ENCODE results near the gene BCCIP. TPM values are rescaled to one million over a fixed set of nuclear protein-coding genes. Genes with fewer than 3 reads are reported as not detected.
A peak's percentile ranks its signal among the peaks of the same experiment; 100 is the strongest.

The BCCIP gene
- total and polyA plus RNA-seq, 2 of the 8 experiments (the other 6 are each of a cell fraction or from before 2014, with no cell fraction given), result 33.9 to 120 TPM

DNA sequence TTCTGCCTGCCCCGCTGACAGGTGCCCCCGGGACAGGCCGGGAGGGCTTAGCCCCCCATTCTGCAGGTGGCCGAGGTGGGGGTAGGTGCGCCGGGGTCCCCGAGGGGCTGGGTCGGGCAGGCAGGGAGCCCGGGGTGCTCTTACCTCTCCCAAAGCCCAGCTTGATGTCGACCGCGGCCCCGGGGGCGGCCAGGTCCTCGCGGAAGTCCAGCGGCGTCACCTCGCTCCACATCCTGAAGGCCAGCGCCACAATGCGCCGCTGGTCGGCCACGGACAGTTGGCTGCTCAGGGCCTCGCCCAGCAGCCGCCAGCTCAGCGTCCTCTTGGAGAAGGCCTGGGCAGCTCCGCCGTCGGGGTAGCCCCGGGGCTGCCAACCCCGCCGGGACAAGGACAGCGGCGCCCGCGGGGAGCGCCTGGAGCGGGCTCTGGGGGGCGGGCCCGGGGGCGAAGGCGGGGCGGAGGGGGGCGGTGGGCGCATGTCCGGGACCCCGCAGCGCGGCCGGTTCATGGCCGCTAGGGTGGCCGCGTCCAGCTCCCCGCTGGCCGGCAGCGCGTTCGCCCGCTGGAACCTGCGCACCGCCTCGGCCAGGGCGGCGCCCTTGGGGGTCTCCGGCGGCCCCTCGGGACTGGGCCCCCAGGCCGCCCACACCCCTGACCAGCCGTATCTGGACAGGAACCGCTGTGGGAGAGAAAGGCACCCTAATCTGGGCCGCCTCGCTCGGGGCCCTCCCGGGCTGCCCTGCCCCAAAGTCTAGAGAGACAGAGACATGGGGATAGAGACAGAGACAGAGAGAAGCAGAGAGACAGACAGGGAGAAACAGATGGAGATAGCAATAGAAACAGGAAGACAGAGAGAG lies 49.4 kb upstream of the BCCIP start:
- Histone ChIP-seq H3K4me3 (ENCODE audit: extremely low read depth in 1 of 4, insufficient read depth in 2 of 4, low read depth in 3 of 4, low read length in 4 of 4) (no peak overlapping the region), H2BK20ac (ENCODE audit: low read length) (no peak overlapping the region), H3K27me3 (replicated peaks in 1 of 4; ENCODE audit: control insufficient read depth in 3 of 4, extremely low read depth in 1 of 4, insufficient read depth in 3 of 4, low read length in 3 of 4) (no peaks in the 10 kb centered on the region), H3K56ac (replicated peaks; ENCODE audit: insufficient read length, low read depth, low read length) (no peak overlapping the region), H3K18ac (ENCODE audit: extremely low read depth, low read length) (no peak overlapping the region), H4K8ac (ENCODE audit: extremely low read depth, insufficient read depth, low read length) (peak overlapping the region; percentile 17; the same call in 1 of the 2 replicates), H2AK5ac (ENCODE audit: low read depth, low read length) (no peak overlapping the region), H2BK5ac (ENCODE audit: low read depth, low read length) (no peak overlapping the region), H2AFZ (ENCODE audit: low read length) (no peak overlapping the region), H3K14ac (ENCODE audit: insufficient read length) (no peak overlapping the region), H3K79me2 (ENCODE audit: control insufficient read depth in 1 of 2, insufficient read depth in 2 of 2, low read length in 2 of 2) (no peaks in the 10 kb centered on the region), H2BK12ac (ENCODE audit: low read depth, low read length) (no peak overlapping the region), H3K9me3 (ENCODE audit: insufficient read depth in 2 of 2, low read depth in 1 of 2, low read length in 1 of 2) (no peaks in the 10 kb centered on the region), H3K4ac (replicated peaks; ENCODE audit: insufficient read length, low read depth, low read length) (no peak overlapping the region), H3K36me3 (ENCODE audit: control insufficient read depth in 2 of 4, insufficient read depth in 4 of 4, low read length in 3 of 4) (no peaks in the 10 kb centered on the region), H3K23me2 (ENCODE audit: low read depth, low read length) (no peaks in the 10 kb centered on the region), H3K23ac (ENCODE audit: insufficient read length) (no peak overlapping the region), H3K79me1 (ENCODE audit: low read depth, low read length) (no peaks in the 10 kb centered on the region), H2BK120ac (replicated peaks; ENCODE audit: low read depth, low read length) (no peak overlapping the region), H4K20me1 (replicated peaks in 1 of 2; ENCODE audit: control insufficient read depth in 1 of 2, insufficient read depth in 2 of 2, low read length in 2 of 2) (no peaks in the 10 kb centered on the region), H4K91ac (replicated peaks; ENCODE audit: insufficient read length, low read length) (no peak overlapping the region), H3K4me1 (replicated peaks in 1 of 4; ENCODE audit: control insufficient read depth in 3 of 4, insufficient read depth in 4 of 4, low read length in 3 of 4) (no peaks in the 10 kb centered on the region), H3K9ac (replicated peaks in 1 of 4; ENCODE audit: extremely low read depth in 1 of 4, low read depth in 3 of 4, low read length in 3 of 4) (no peak overlapping the region), H3K27ac (ENCODE audit: low read depth, low read length) (no peak overlapping the region), H2BK15ac (ENCODE audit: low read length) (no peak overlapping the region), H4K5ac (ENCODE audit: insufficient read length, low read depth, low read length) (no peak overlapping the region), H3K4me2 (ENCODE audit: insufficient read depth in 1 of 2, low read depth in 2 of 2, low read length in 2 of 2) (no peak overlapping the region)
- CTCF ChIA-PET (ENCODE audit: partially characterized antibody), result no interaction called here
- FAIRE-seq (no peak), DNase-seq (ENCODE audit: low read depth in 1 of 2, low spot score in 2 of 2) (no peak)
- 92% methylated on average over 38 of the region's 75 CpGs; no CpG with 5 or more reads in 1 of the 2 experiments for WGBS, 2 experiments (ENCODE audit: extremely low coverage in 1 of 2, insufficient coverage in 1 of 2, insufficient read length in 1 of 2, insufficient replicate concordance in 2 of 2, low coverage in 1 of 2, low lambda C conversion rate in 2 of 2, missing lambda C conversion rate in 1 of 2)
- POLR2A ChIA-PET (ENCODE audit: partially characterized antibody), result interaction anchor here (0.8 kb wide), 1 partner anchor 12 kb away, joined by 3 read pairs; no protein-coding TSS in a partner anchor
- no peak for TF ChIP-seq RAD21 (IDR thresholded peaks at IDR 0.05 in 1 of 2, conservative IDR thresholded peaks at IDR 0.05 in 1 of 2; ENCODE audit: low read depth in 2 of 2, low read length in 2 of 2)
- no peak for TF ChIP-seq CHD2 (IDR thresholded peaks at IDR 0.05; ENCODE audit: low read length)
- no peak for TF ChIP-seq CBX8 (IDR thresholded peaks at IDR 0.05; ENCODE audit: borderline replicate concordance, low read depth, low read length)
- no peak for TF ChIP-seq RXRA (IDR thresholded peaks at IDR 0.05; ENCODE audit: insufficient read depth, low read depth, low read length)
- TF ChIP-seq TAF7 (optimal IDR thresholded peaks at IDR 0.05; ENCODE audit: borderline replicate concordance, low read depth, low read length), result no peak
- TF ChIP-seq, protein P1, sequence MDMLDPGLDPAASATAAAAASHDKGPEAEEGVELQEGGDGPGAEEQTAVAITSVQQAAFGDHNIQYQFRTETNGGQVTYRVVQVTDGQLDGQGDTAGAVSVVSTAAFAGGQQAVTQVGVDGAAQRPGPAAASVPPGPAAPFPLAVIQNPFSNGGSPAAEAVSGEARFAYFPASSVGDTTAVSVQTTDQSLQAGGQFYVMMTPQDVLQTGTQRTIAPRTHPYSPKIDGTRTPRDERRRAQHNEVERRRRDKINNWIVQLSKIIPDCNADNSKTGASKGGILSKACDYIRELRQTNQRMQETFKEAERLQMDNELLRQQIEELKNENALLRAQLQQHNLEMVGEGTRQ (IDR thresholded peaks at IDR 0.05; ENCODE audit: low read length), result no peak
- no peak for TF ChIP-seq CEBPB (IDR thresholded peaks at IDR 0.05; ENCODE audit: low read depth, low read length)
- no peak for TF ChIP-seq NANOG (IDR thresholded peaks at IDR 0.05; ENCODE audit: insufficient read depth, low read depth, low read length, poor library complexity, severe bottlenecking)
- no peak for TF ChIP-seq ZNF274 (IDR thresholded peaks at IDR 0.05; ENCODE audit: borderline replicate concordance, extremely low read depth, low read length)
- TF ChIP-seq ASH2L (IDR thresholded peaks at IDR 0.05; ENCODE audit: low read length), result no peak
- TF ChIP-seq SP1 (IDR thresholded peaks at IDR 0.05; ENCODE audit: low read depth, low read length), result no peak
- TF ChIP-seq CREB1 (IDR thresholded peaks at IDR 0.05), result no peak

Measured in H1 (cell line).